ENCODE data around the gene STPG1.
A peak's percentile ranks its signal among the peaks of the same experiment; 100 is the strongest.

The STPG1 gene

DNA sequence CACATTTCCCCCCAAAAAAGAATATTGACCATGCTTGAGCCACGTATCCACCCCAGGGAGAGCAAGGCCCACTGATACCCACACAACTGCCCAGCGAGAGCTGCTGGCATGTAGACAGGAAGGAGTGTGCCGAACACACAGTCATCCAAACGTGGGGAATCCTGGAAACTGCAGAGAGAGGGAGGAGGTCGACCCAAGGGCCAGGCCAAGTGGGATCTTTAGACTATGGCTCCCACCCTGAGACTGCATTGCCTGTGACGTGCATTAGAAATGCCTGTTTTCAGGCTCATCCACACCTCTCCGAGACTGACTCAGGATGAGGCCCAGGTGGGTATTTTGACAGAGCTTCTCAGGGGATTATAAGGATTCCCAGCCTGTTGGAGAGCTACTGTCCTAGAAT, 27.9 kb upstream of the STPG1 start:
- Mint-ChIP-seq H3K4me1 (ENCODE audit: low read depth) (peaks cover 6% of the 10 kb centered on the region), H3K9me3 (no peaks in the 10 kb centered on the region), H3K27ac (peak overlapping the region; percentile 4), H3K27me3 (no peaks in the 10 kb centered on the region), H3K36me3 (ENCODE audit: low read depth) (peaks cover 69% of the 10 kb centered on the region), H3K4me3 (no peak overlapping the region)
- no peak for DNase-seq

DNA sequence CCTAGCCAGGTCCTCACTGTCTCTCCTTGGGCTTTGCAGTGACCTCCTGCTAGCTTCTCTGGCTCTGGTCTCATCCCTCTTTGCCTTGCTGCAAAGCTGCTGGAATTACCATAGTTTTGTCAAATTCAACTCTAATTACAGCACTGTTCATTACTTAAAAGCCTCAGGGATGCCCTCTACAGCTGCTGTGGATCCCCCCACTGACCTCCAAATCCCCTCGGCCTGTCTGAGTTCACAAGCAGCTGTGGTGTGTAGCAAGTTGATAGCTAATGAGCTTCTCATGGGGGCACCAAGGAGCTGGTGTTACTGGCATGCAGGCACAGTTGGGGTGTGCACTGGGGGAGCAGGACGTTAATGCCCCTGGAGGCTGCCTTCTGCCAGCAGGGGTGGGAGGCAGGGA, 26.9 kb upstream of the STPG1 start:
- no peak for DNase-seq
- Mint-ChIP-seq H3K36me3 (ENCODE audit: low read depth) (peaks cover 63% of the 10 kb centered on the region), H3K27me3 (no peaks in the 10 kb centered on the region), H3K27ac (peak overlapping the region; percentile 29), H3K4me3 (no peak overlapping the region), H3K4me1 (ENCODE audit: low read depth) (peaks cover 11% of the 10 kb centered on the region), H3K9me3 (no peaks in the 10 kb centered on the region)

DNA sequence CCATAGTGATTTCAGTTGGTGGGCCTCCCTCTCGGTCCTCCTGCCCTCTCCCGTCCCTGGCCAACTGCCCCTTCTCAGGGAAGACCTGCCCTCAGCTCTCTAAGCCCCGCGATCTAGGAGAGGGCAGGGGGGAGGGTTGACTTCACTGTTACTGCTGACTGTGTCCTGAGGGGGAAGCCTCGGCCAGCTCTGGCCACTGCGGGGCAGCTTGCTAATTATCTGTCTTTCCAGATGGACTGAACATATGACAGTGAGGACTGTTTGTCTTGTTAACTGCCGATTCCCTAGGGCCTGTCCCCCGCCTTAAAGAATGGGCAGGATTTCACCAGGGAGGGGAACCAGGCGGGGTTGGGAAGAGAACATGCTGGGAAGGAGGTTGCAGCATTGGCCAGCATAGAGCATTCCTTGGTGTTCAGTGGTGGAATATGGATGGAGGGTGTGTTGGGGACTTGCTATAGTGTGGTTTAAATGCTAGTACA, 24.9 kb upstream of the STPG1 start:
- Mint-ChIP-seq H3K36me3 (ENCODE audit: low read depth) (peaks cover 58% of the 10 kb centered on the region), H3K4me3 (no peak overlapping the region), H3K9me3 (no peaks in the 10 kb centered on the region), H3K27me3 (no peaks in the 10 kb centered on the region), H3K27ac (no peak overlapping the region), H3K4me1 (ENCODE audit: low read depth) (peaks cover 17% of the 10 kb centered on the region)
- no peak for DNase-seq

DNA sequence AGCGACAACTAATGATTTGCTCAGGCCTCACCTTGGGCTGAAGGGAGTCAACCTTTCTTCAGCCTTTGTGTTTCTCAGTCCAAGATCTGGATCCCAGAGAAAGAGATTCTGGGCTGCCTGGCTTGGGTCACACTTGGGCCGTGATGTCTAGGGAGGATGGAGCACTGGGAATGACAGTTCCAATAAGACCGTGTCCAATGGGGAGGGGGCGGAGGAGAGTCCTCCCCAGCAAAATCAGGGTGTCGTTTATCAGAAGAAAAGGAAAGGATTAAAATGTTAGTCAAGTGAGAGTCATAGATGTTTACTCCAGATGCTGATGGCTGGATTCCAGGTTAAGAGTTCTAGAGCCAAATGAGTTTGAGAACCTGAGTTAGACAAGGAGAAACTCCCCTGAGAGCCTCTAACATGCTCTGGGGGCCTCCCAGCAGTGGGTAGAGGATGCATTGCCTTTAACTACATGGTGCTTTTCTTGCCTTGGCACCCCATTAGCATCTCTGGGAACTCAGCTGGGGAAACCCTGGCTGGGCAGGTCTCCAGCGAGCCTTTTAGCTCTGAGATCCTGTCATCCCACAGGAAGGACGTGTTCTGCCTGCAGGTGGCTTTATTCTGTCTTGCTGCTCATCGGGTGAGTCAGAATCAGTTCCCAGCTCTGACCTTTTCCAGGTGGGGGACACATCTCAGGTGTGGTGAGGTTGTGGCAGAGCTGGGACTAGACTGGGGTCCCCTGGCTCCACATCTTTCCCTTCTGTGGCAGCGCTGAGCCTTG, 24.2 kb upstream of the STPG1 start:
- no peaks in the 10 kb centered on the region for H3K9me3 Mint-ChIP-seq
- no peak overlapping the region for H3K4me3 Mint-ChIP-seq
- peaks cover 58% of the 10 kb centered on the region for H3K36me3 Mint-ChIP-seq (ENCODE audit: low read depth)
- peaks cover 17% of the 10 kb centered on the region for H3K4me1 Mint-ChIP-seq (ENCODE audit: low read depth)
- H3K27ac Mint-ChIP-seq, result peak overlapping the region; percentile 7
- H3K27me3 Mint-ChIP-seq, result no peaks in the 10 kb centered on the region
- no peak for DNase-seq

DNA sequence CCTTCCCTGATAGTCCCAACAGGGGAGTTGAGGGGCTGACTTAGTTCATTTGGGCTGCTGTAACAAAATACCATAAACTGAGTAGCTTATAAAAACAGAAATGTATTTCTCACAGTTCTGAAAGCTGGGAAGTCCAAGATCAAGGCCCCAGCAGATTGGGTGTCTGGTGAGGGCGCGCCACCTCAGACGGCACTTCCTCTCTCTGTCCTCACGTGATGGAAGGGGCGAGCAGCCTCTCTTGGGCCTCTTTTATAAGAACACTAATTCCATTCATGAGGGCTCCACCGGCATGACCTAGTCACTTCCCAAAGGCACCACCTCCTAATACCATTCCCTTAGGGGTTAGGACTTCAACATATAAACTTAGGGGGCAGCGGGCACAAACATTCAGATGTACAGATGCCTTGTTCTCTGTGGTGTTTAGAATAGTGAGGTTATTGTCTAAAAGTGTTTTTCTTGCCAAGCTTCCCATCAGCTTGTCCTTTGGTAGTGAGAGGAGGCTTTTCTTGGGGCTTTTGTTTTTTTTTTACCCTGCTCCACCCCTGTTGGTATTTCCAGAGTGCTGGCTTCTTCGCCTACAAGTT, 22.3 kb upstream of the STPG1 start:
- H3K27ac Mint-ChIP-seq, result peak overlapping the region; percentile 67
- peaks cover 22% of the 10 kb centered on the region for H3K4me1 Mint-ChIP-seq (ENCODE audit: low read depth)
- H3K27me3 Mint-ChIP-seq, result no peaks in the 10 kb centered on the region
- H3K36me3 Mint-ChIP-seq (ENCODE audit: low read depth), result peaks cover 50% of the 10 kb centered on the region
- no peaks in the 10 kb centered on the region for H3K9me3 Mint-ChIP-seq
- DNase-seq, result no peak
- no peak overlapping the region for H3K4me3 Mint-ChIP-seq

DNA sequence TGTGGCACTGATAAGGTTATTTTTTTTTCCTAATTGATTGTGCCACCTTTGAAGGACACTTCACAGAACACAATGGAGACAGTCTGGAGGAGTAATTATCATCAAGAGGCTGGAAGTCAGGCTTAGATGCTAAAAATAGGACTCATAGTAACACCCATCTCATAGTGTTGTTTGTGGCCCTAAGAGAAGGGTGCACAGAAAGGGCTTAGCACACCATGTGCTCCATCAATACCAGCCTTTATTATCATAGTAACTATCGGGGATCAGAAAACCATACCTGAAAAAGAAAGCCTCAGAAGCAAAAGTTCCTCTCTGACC, 13.9 kb upstream of the STPG1 start:
- Mint-ChIP-seq H3K36me3 (ENCODE audit: low read depth) (peaks cover 79% of the 10 kb centered on the region), H3K4me3 (no peak overlapping the region), H3K27ac (peak overlapping the region; percentile 16), H3K9me3 (no peaks in the 10 kb centered on the region), H3K4me1 (ENCODE audit: low read depth) (peaks cover 56% of the 10 kb centered on the region), H3K27me3 (no peaks in the 10 kb centered on the region)
- no peak for DNase-seq

DNA sequence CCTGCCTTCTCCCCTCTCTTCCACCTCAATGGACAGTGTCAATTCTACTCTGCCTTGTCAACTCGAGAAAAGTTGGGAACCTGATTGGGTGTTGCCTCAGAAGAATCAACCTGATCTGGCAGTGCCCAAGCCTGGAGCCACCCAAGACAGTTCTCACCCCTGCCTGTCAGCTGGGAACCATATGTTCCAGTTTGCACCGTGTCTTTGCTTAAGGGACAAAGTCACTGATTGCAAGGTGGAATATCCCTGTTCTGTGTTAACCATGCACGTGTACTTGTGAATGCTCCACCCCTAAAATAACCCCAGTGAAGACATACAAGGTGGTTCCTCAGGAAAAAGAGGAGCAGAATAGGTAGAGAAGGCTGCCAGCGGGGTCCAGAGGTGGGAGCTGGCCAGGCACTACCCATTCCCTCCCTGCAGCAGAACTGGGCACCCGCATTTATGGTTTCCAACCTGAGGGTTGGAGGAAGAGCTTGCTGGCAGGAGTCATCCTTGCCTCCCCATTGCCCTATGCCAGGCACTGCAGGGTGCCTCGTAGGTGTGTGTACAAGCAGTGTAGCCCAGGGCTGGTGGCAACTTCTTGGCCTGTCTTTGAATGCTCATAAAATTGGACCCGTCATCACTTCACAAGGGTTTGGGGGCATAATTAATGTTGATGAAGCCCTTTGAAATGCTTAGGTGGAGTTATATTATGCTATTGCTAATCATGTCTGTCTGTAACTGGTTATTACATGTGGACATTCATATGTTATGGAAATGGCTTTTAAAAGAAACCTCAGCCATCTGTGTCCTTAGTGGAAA, 13.4 kb upstream of the STPG1 start:
- H3K27me3 Mint-ChIP-seq, result no peaks in the 10 kb centered on the region
- H3K36me3 Mint-ChIP-seq (ENCODE audit: low read depth), result peaks cover 83% of the 10 kb centered on the region
- no peak overlapping the region for H3K27ac Mint-ChIP-seq
- no peak for DNase-seq
- H3K4me1 Mint-ChIP-seq (ENCODE audit: low read depth), result peaks cover 60% of the 10 kb centered on the region
- H3K4me3 Mint-ChIP-seq, result no peak overlapping the region
- H3K9me3 Mint-ChIP-seq, result no peaks in the 10 kb centered on the region

DNA sequence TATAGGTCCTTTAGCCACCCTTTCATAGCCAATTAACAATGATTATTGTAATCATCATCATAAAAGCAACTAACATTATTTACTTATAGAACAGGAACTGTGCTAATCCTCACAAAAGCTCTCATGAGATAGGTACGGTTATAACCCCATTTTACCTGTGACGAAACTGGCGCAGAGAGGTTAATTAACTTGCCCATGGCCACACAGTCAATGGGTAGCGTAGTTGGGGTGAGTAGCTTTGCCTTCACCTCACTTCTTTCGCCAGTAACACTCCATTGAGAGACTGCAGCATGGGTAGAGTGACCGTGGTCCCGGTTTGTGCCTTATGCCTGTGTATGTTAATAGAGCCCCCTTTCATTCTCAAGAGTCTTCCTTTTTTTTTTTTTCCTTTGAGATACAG, 12.3 kb upstream of the STPG1 start:
- no peaks in the 10 kb centered on the region for H3K27me3 Mint-ChIP-seq
- no peak overlapping the region for H3K4me3 Mint-ChIP-seq
- no peak for DNase-seq
- no peaks in the 10 kb centered on the region for H3K9me3 Mint-ChIP-seq
- peaks cover 84% of the 10 kb centered on the region for H3K36me3 Mint-ChIP-seq (ENCODE audit: low read depth)
- H3K27ac Mint-ChIP-seq, result peak overlapping the region; percentile 16
- H3K4me1 Mint-ChIP-seq (ENCODE audit: low read depth), result peaks cover 65% of the 10 kb centered on the region

DNA sequence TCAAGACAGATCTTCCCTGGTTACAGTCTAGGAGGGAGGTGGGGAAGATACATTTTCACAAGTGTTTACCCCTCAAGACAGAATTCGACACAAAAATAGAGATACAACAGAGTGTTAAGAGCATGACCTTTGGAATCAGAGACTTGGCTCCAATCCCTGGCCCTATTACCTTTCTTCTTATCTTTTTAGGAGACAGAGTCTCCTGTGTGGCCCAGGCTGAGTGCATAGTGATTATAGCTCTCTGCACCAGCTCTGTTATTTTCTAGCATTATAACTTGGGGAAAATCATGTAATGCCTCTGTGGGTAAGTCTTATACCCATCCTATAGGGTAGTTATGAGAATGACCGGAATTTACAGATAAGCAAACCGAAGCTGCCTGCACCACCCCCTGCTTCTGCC, 11.9 kb upstream of the STPG1 start:
- H3K27ac Mint-ChIP-seq, result peak overlapping the region; percentile 69
- peaks cover 86% of the 10 kb centered on the region for H3K36me3 Mint-ChIP-seq (ENCODE audit: low read depth)

DNA sequence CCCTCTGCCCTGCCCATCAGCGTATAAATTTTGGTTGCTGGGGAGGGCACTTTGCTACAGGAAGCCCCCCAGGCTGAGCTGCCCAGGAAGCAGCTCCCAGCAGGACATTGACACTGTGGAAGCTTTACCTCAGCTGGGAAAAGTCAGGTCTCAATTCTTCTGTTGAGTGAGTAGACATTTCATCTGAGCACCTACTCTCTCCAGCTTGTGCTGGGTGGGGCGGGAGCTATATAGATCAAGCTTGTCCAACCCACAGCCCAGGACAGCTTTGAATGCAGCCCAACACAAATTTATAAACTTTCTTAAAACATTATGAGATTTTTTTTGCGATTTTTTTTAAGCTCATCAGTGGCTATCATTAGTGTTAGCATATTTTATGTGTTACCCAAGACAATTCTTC, 11.4 kb upstream of the STPG1 start:
- no peak overlapping the region for H3K4me3 Mint-ChIP-seq
- H3K9me3 Mint-ChIP-seq, result no peaks in the 10 kb centered on the region
- H3K4me1 Mint-ChIP-seq (ENCODE audit: low read depth), result peaks cover 70% of the 10 kb centered on the region
- H3K27me3 Mint-ChIP-seq, result no peaks in the 10 kb centered on the region
- DNase-seq, result no peak
- H3K36me3 Mint-ChIP-seq (ENCODE audit: low read depth), result peaks cover 88% of the 10 kb centered on the region
- H3K27ac Mint-ChIP-seq, result peak overlapping the region; percentile 69

More for the DNA sequence above, 11.9 kb upstream of the STPG1 start:
- H3K4me1 Mint-ChIP-seq (ENCODE audit: low read depth), result peaks cover 68% of the 10 kb centered on the region
- DNase-seq, result no peak
- no peaks in the 10 kb centered on the region for H3K9me3 Mint-ChIP-seq
- H3K27me3 Mint-ChIP-seq, result no peaks in the 10 kb centered on the region
- no peak overlapping the region for H3K4me3 Mint-ChIP-seq

DNA sequence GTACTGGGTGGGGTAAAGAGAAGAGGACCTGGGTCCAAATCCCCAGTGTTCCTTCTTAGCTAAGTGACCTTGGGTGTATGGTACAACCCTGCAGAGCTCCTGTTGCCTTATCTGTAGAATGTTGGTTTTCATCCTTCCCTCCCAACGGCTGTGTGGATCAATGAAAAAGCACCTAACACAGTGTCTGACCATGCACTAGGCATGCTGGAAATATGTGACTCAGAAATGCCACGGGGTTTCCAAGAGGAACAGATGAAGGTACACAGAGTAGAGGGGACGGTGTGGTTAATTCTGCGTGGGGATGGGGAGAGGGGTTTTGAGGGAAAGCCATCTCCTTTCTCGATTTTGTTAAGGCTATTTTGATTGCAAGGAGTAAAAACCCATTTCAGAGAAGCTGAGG, 10.6 kb upstream of the STPG1 start:
- H3K4me3 Mint-ChIP-seq, result no peak overlapping the region
- H3K27me3 Mint-ChIP-seq, result no peaks in the 10 kb centered on the region
- H3K27ac Mint-ChIP-seq, result peak overlapping the region; percentile 69
- no peak for DNase-seq
- H3K36me3 Mint-ChIP-seq (ENCODE audit: low read depth), result peaks cover 93% of the 10 kb centered on the region
- H3K9me3 Mint-ChIP-seq, result no peaks in the 10 kb centered on the region
- peaks cover 73% of the 10 kb centered on the region for H3K4me1 Mint-ChIP-seq (ENCODE audit: low read depth)

DNA sequence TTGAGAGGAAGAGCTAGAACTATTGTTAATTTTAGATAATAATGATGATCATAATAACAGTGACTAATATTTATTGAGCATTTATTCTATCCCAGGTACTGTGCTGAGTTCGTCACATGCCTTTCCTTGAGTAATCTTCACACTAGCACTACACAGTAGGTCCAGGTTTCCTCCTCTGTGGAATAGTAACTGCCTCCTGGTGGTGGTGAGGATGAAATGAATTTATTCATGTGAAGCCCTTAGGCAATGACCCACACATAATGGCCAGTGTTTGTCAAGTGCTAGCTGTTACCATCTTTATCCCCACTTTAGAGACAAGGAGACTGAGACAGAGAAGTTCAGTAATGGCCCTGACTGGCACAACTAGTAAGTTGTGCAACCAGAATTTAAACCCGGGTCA, 7.9 kb upstream of the STPG1 start:
- Mint-ChIP-seq H3K36me3 (ENCODE audit: low read depth) (peaks cover 82% of the 10 kb centered on the region), H3K27ac (no peak overlapping the region), H3K9me3 (no peaks in the 10 kb centered on the region), H3K4me3 (no peak overlapping the region), H3K4me1 (ENCODE audit: low read depth) (peaks cover 82% of the 10 kb centered on the region), H3K27me3 (no peaks in the 10 kb centered on the region)
- no peak for DNase-seq

DNA sequence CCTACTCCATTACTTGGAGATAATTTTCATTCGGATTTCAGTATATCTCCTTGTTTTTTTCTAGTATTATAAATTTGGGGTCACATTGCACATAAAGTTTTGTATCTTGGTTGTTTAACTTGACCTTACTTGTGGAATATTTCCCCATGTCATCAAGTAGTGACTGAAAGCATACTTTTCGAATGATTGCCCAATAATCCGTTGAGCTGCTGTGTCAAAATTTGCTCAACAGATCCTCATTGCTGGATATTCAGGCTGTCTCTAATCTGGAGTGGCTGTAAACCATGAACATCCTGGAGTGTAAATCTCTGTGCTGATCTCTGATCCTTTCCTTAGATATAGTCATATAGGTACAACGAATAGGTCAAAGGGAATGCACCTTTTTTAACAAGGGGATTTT, 7.0 kb upstream of the STPG1 start:
- no peak for DNase-seq
- Mint-ChIP-seq H3K27me3 (no peaks in the 10 kb centered on the region), H3K4me1 (ENCODE audit: low read depth) (peaks cover 83% of the 10 kb centered on the region), H3K9me3 (no peaks in the 10 kb centered on the region), H3K36me3 (ENCODE audit: low read depth) (peaks cover 81% of the 10 kb centered on the region), H3K27ac (no peak overlapping the region), H3K4me3 (no peak overlapping the region)

DNA sequence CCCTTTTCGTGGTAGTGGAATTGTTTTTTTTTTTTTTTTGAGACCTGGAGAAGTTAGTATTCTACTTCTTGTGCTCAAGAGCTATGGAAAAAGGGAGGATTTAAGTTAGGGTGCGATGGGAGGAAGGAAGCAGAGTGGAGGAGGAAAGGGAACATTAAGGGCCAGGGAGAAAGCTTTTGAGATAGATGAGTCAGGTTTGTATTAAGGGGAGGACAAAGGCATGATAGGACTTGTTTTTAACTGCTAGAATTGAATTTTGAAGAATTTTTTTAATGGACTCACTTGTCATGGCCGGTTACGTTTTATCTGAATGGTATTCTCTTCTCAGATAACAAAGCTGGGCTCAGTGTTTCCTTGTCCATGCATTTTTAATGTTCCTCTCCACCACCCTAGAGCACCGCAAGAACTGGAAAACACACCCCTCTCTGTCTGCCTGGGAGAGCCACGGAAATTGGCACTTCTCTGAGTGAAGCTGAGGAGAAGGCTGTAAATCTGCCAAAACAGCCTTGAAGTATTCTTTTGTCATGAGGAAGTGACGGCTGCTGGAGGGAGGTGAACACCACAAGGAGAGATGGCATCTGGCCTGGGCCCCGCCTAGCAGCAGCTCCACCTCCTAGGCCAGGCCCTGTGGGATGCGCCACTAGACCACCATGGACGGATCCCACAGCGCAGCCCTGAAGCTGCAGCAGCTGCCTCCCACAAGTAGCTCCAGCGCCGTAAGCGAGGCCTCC, 5.5 kb upstream of the STPG1 start:
- peak overlapping the region; percentile 2 for H3K4me3 Mint-ChIP-seq
- H3K27ac Mint-ChIP-seq, result peak overlapping the region; percentile 45
- no peaks in the 10 kb centered on the region for H3K9me3 Mint-ChIP-seq
- H3K27me3 Mint-ChIP-seq, result no peaks in the 10 kb centered on the region
- DNase-seq, result no peak
- peaks cover 79% of the 10 kb centered on the region for H3K4me1 Mint-ChIP-seq (ENCODE audit: low read depth)
- peaks cover 68% of the 10 kb centered on the region for H3K36me3 Mint-ChIP-seq (ENCODE audit: low read depth)
